A549 treated with AZD9567 at 1 μM for 4 hours (cell line): ENCODE results near the gene ELP2. TPM values are rescaled to one million over a fixed set of nuclear protein-coding genes. Genes with fewer than 3 reads are reported as not detected.

Source experiments
- total RNA-seq: library from RNA; stranded (reverse); fragments of 200-300 nt; extraction: Qiagen RNA extraction; gene quantifications from 5 replicates; pipeline ENCODE4 v1.2.3, GENCODE V29; 2022; ENCODE audit not compliant: insufficient read depth

The ELP2 gene, protein sequence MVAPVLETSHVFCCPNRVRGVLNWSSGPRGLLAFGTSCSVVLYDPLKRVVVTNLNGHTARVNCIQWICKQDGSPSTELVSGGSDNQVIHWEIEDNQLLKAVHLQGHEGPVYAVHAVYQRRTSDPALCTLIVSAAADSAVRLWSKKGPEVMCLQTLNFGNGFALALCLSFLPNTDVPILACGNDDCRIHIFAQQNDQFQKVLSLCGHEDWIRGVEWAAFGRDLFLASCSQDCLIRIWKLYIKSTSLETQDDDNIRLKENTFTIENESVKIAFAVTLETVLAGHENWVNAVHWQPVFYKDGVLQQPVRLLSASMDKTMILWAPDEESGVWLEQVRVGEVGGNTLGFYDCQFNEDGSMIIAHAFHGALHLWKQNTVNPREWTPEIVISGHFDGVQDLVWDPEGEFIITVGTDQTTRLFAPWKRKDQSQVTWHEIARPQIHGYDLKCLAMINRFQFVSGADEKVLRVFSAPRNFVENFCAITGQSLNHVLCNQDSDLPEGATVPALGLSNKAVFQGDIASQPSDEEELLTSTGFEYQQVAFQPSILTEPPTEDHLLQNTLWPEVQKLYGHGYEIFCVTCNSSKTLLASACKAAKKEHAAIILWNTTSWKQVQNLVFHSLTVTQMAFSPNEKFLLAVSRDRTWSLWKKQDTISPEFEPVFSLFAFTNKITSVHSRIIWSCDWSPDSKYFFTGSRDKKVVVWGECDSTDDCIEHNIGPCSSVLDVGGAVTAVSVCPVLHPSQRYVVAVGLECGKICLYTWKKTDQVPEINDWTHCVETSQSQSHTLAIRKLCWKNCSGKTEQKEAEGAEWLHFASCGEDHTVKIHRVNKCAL
- total RNA-seq = 34.2 to 38.7 TPM (median 36.5 TPM) in 5 replicates

DNA sequence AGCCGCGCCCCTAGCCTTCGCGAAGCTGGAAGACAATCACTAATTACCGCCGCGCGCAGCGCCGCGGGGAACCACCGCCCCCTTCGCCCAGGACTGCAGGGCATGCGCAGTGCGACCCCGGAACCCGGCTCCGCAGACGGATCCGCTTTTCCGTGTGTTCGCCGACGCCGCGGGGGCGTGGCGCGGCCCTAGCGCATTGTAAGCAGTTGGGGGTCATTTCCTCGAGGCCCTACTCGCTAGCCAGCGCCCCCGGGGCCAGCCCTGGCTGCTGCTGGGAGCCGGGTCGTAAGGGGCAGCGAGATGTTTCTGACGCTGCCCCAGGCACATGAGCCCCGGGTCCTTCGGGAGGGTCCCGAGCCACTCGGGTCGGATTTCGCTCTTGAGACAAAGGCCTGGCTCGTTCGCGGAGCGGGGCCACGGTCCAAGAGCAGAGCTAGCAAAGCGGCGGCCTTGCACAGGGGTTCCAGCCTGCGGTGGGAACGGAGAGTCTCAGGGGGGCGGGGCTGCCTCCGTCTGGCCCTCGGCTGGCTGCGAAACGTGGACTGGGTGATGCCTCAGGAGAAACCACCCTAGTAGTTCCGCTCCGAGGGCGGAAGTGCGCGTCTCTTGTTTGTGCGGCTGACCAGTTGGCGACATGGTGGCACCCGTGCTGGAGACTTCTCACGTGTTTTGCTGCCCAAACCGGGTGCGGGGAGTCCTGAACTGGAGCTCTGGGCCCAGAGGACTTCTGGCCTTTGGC lies at the start of gene ELP2, which contains the start of gene SLC39A6:
TSS of gene ELP2 (plus strand) at position 600 of the 739 bp plus-strand sequence. CDS start at position 635, 35 bp downstream.
TSS of gene SLC39A6 (minus strand) at position 41 of the 739 bp plus-strand sequence. CDS start 2,333 bp downstream, outside the sequence.

DNA sequence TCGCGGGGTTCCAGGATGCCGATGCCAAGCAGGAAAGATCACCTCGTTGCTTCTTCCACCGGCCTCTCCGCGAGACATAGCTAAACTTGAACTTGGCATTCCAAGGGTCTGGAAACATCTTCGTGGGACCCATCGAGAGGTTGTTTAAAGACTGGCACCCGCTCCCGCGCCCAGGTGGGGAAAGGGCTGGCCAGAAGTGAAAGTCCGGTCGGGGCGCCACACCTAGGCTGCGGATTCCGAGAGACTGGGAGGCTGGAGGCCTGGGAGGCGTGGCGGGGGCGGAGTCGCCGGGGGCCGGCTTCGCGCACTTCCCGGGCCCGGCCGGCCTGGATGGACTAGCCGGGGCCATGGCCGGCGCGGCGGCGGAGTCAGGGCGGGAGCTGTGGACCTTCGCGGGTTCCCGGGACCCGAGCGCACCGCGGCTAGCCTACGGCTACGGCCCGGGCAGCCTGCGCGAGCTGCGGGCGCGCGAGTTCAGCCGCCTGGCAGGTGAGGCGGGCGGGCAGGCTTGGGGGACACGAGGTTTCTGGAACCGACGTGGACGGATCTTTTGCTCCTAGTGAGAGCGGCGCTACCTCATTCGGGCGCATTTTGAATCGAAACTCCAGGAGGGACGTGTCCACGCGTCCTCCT lies 57.6 kb downstream of the ELP2 start, which contains the start of gene MOCOS:
TSS of gene MOCOS (plus strand) at position 305 of the 633 bp plus-strand sequence. CDS start at position 348, 43 bp downstream.

Other genes starting within 250 kb of the ELP2 start
- gene RPRD1A, start 62.3 kb upstream of the ELP2 start, total RNA-seq = 17.9 to 25.7 TPM (median 24.0 TPM) in 5 replicates
- 41.1 to 59.8 TPM (median 49.2 TPM) in 5 replicates for gene SLC39A6, start 559 bp upstream of the ELP2 start, total RNA-seq
- 2.5 to 4.2 TPM (median 3.1 TPM) in 5 replicates for gene MOCOS, start 57.6 kb downstream of the ELP2 start, total RNA-seq
- 1.8 to 2.8 TPM (median 2.2 TPM) in 5 replicates for gene FHOD3, start 167.8 kb downstream of the ELP2 start, total RNA-seq